Retinal pigment epithelial cell (primary cell): ENCODE measurements around the gene ZC3HAV1L.
A peak's percentile ranks its signal among the peaks of the same experiment; 100 is the strongest.

Experiments used
- DNase-seq: peaks from one replicate; pipeline ENCODE4 v3.0.0-alpha.2; 2010; ENCODE audit warnings: low read depth
- H3K4me3 ChIP-seq: 2 replicates; pipeline ENCODE4 v1.5.1; 2011; ENCODE audit warnings: mild to moderate bottlenecking, low read length, control low read depth, moderate library complexity
- TF ChIP-seq, protein P1 (sequence below): conservative IDR thresholded peaks from 2 replicates; pipeline ENCODE4 v1.5.1; 2011; ENCODE audit warnings: low read depth, low read length, control low read depth, inconsistent platforms

Gene ZC3HAV1L, protein sequence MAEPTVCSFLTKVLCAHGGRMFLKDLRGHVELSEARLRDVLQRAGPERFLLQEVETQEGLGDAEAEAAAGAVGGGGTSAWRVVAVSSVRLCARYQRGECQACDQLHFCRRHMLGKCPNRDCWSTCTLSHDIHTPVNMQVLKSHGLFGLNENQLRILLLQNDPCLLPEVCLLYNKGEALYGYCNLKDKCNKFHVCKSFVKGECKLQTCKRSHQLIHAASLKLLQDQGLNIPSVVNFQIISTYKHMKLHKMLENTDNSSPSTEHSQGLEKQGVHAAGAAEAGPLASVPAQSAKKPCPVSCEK

DNA sequence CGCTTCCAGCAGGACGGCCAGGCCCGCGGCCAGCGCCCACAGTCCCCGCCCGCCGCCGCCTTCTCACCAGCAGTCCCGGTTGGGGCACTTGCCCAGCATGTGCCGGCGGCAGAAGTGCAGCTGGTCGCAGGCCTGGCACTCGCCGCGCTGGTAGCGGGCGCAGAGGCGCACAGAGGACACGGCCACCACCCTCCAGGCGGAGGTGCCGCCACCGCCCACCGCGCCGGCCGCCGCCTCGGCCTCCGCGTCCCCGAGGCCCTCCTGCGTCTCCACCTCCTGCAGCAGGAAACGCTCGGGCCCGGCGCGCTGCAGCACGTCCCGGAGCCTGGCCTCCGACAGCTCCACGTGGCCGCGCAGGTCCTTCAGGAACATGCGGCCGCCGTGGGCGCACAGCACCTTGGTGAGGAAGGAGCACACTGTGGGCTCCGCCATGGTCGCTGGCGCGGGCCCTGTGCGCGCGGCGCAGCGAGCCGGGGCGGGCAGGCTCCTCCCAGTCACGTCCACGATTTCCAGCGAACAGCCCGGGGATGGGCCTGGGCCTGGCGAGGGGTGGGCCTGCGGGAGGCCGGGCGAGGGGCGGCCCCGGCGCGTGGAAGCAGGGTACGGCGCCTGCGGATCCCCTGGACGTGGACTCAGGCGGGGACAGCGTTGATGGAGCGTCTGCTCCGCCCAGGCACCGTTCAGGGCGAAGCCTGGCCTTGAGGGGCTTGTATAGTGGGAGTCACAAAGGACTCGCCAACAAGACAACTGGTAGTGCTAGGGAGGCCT lies at the start of gene ZC3HAV1L:
TSS of gene ZC3HAV1L (minus strand) at position 457 of the 768 bp plus-strand sequence. CDS start at position 432, 25 bp downstream.
- no peak for DNase-seq
- H3K4me3 ChIP-seq, result peak within 1 kb of the TSS; percentile 58
- TF ChIP-seq, protein P1, sequence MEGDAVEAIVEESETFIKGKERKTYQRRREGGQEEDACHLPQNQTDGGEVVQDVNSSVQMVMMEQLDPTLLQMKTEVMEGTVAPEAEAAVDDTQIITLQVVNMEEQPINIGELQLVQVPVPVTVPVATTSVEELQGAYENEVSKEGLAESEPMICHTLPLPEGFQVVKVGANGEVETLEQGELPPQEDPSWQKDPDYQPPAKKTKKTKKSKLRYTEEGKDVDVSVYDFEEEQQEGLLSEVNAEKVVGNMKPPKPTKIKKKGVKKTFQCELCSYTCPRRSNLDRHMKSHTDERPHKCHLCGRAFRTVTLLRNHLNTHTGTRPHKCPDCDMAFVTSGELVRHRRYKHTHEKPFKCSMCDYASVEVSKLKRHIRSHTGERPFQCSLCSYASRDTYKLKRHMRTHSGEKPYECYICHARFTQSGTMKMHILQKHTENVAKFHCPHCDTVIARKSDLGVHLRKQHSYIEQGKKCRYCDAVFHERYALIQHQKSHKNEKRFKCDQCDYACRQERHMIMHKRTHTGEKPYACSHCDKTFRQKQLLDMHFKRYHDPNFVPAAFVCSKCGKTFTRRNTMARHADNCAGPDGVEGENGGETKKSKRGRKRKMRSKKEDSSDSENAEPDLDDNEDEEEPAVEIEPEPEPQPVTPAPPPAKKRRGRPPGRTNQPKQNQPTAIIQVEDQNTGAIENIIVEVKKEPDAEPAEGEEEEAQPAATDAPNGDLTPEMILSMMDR, result no peak

DNA sequence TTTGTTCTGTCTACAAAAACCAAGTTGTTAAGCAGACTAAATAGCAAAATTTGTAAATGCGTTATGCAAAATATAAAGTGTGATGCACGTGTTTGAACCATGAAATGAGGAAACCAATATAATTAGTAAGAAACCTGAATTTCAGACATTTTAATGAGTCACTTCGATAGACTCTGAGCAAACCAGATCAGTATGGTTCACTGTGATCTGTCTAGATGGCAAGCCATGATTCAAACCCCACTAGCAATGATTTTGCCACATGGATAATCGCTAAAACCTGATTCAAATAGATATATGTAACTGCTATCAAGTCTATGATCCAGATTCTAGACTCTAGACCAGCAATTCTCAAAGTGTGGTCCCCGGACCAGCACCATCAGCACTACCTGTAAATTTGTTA lies 48.9 kb upstream of the ZC3HAV1L start:
- TF ChIP-seq, protein P1, result no peak
- DNase-seq, result no peak
- no peak overlapping the region for H3K4me3 ChIP-seq

- no peak overlapping the region for H3K4me3 ChIP-seq
- DNase-seq, result no peak
- TF ChIP-seq, protein P1, result no peak
Measured at GRCh38 chr7:139081584-139081983, 45.7 kb upstream of the ZC3HAV1L start.

- DNase-seq, result no peak
- TF ChIP-seq, protein P1, result no peak
- H3K4me3 ChIP-seq, result no peak overlapping the region
Measured at GRCh38 chr7:139080905-139081304, 45.1 kb upstream of the ZC3HAV1L start.

- TF ChIP-seq, protein P1, result no peak
- no peak for DNase-seq
Measured at GRCh38 chr7:139079861-139080260, 44.0 kb upstream of the ZC3HAV1L start.

DNA sequence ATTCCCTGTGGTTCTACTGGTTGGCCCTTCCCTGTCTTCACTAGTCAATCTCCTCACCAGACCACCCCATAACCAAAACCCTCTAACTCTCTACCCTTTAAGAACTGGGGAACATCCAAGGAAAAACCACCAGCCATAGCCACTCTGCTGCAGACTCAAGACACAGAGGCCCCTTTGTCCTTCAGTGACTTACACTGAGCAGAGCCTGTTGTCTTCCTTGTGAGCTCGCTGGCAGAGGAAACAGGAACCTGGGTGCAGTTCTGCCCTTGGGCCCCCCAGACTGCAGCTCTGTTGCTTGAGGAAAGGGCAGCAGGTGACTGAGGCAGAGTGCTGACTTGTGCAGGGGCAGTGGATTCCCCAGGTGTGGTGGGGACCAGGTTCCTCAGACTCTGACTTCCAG lies 43.1 kb upstream of the ZC3HAV1L start:
- DNase-seq, result no peak
- TF ChIP-seq, protein P1, result no peak
- H3K4me3 ChIP-seq, result no peak overlapping the region

More at GRCh38 chr7:139079861-139080260, 44.0 kb upstream of the ZC3HAV1L start:
- H3K4me3 ChIP-seq, result no peak overlapping the region
